Tibial nerve (tissue), 3 donors: ENCODE results near the gene KRT23.

Source experiments
- POLR2A ChIP-seq, 2 donors: fragments of 450-650 bp; IDR thresholded peaks; one replicate each; pipeline ENCODE4 v1.6.1; 2017; ENCODE audit warnings: antibody characterized with exemption in 2 of 2, mild to moderate bottlenecking in 2 of 2, moderate library complexity in 2 of 2
- TF ChIP-seq, protein P1 (sequence below), 5 experiments: fragments of 200-600 bp in 3 of 5; fragments of 450-650 bp in 2 of 5; sonication (generic) in 3 of 5; IDR thresholded peaks; one replicate each; pipeline ENCODE4 v1.5.1; 2016 to 2019; ENCODE audit warnings: antibody characterized with exemption in 5 of 5, mild to moderate bottlenecking in 3 of 5, moderate library complexity in 2 of 5

DNA sequence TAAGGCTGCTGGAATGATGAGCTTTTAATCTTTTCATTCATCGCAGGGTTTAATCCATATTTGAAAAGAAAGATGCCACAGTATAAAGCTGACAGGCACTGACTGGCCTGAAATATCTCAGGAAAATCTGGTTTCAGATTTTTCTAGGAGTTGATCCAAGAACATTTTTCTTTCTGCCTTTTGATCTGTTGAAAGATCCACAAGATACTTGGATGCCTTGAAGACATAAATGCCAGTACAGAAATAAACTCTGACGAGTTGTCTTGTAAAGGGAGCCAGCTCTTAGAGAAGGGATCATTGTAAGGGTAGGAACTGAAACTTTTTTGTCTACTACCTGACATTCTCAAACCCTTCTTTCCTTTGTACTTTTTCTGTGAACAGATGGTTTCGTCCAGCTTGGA is 27.0 kb downstream of the KRT23 start:
- TF ChIP-seq, protein P1, sequence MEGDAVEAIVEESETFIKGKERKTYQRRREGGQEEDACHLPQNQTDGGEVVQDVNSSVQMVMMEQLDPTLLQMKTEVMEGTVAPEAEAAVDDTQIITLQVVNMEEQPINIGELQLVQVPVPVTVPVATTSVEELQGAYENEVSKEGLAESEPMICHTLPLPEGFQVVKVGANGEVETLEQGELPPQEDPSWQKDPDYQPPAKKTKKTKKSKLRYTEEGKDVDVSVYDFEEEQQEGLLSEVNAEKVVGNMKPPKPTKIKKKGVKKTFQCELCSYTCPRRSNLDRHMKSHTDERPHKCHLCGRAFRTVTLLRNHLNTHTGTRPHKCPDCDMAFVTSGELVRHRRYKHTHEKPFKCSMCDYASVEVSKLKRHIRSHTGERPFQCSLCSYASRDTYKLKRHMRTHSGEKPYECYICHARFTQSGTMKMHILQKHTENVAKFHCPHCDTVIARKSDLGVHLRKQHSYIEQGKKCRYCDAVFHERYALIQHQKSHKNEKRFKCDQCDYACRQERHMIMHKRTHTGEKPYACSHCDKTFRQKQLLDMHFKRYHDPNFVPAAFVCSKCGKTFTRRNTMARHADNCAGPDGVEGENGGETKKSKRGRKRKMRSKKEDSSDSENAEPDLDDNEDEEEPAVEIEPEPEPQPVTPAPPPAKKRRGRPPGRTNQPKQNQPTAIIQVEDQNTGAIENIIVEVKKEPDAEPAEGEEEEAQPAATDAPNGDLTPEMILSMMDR (IDR thresholded peaks at IDR 0.05): no peak
- no peak for TF ChIP-seq POLR2A (IDR thresholded peaks at IDR 0.05)
